SK-N-MC (cell line): ENCODE data around the gene ALG3.

ENCODE experiments used
- DNase-seq: peaks from one replicate; pipeline ENCODE4 v3.0.0-alpha.2; 2011; ENCODE audit warnings: low read depth, low spot score
- H3K27ac ChIP-seq: fragments of 200-600 bp; sonication (generic); 2 replicates; pipeline ENCODE4 v1.5.1; 2016; ENCODE audit warnings: mixed run types
- H3K36me3 ChIP-seq: fragments of 200-600 bp; sonication (generic); 2 replicates; pipeline ENCODE4 v1.6.1; 2017; ENCODE audit warnings: antibody characterized with exemption, low read length, mixed read lengths; ENCODE audit not compliant: insufficient read depth
- H3K4me3 ChIP-seq: fragments of 200-600 bp; sonication (generic); 2 replicates; pipeline ENCODE4 v1.5.1; 2016
- H3K9ac ChIP-seq: fragments of 200-600 bp; sonication (generic); 2 replicates; pipeline ENCODE4 v1.8.0; 2017; ENCODE audit warnings: mixed run types, mixed read lengths; ENCODE audit not compliant: insufficient read length
- H3K9me3 ChIP-seq: fragments of 200-600 bp; sonication (generic); 2 replicates; pipeline ENCODE4 v1.6.1; 2017; ENCODE audit warnings: low read depth, mild to moderate bottlenecking, antibody characterized with exemption, low read length, moderate library complexity, mixed read lengths
- EZH2 ChIP-seq: fragments of 200-600 bp; sonication (generic); IDR thresholded peaks from one replicate; pipeline ENCODE4 v1.6.1; 2017; ENCODE audit warnings: antibody characterized with exemption
- FOXP2 ChIP-seq: optimal IDR thresholded peaks from 2 replicates; pipeline ENCODE3; 2011; ENCODE audit warnings: mild to moderate bottlenecking, moderate library complexity; ENCODE audit not compliant: insufficient read depth; ENCODE audit errors: extremely low read length, control extremely low read depth
- POLR2AphosphoS5 ChIP-seq: IDR thresholded peaks from 2 replicates; pipeline ENCODE4 v1.6.1; 2012; ENCODE audit warnings: mild to moderate bottlenecking, low read depth, low read length, borderline replicate concordance

Gene ALG3

GRCh38 chr3:184248454-184249411, at the start of gene ALG3:
Gene ALG3 (minus strand): TSS chr3:184248962. CDS start chr3:184248940, 22 bp downstream.
- Histone ChIP-seq H3K9me3 (no peaks in the 10 kb centered on the region), H3K36me3 (peaks cover 21% of the 10 kb centered on the region), H3K9ac (peak within 1 kb of the TSS; percentile 98), H3K27ac (peak within 1 kb of the TSS; percentile 97), H3K4me3 (peak within 1 kb of the TSS; percentile 100)
- TF ChIP-seq FOXP2: no peak
- TF ChIP-seq POLR2AphosphoS5: peak; percentile 88
- peak; percentile 68 for DNase-seq

- Histone ChIP-seq H3K4me3 (no peak overlapping the region), H3K36me3 (peaks cover 18% of the 10 kb centered on the region), H3K9ac (no peak overlapping the region), H3K9me3 (no peaks in the 10 kb centered on the region), H3K27ac (no peak overlapping the region)
- no peak for DNase-seq
- TF ChIP-seq FOXP2: no peak
- TF ChIP-seq POLR2AphosphoS5: no peak
- TF ChIP-seq EZH2: no peak
Observed at GRCh38 chr3:184296616-184297015, 47.9 kb upstream of the ALG3 start.

- no peak overlapping the region for H3K4me3 ChIP-seq
- TF ChIP-seq EZH2 (no peak), POLR2AphosphoS5 (no peak), FOXP2 (no peak)
- peaks cover 10% of the 10 kb centered on the region for H3K36me3 ChIP-seq
- no peaks in the 10 kb centered on the region for H3K9me3 ChIP-seq
- H3K9ac ChIP-seq: no peak overlapping the region
- no peak for DNase-seq
- no peak overlapping the region for H3K27ac ChIP-seq
Observed at GRCh38 chr3:184295771-184296170, 47.0 kb upstream of the ALG3 start.

- Histone ChIP-seq H3K9ac (no peak overlapping the region), H3K27ac (no peak overlapping the region), H3K36me3 (no peaks in the 10 kb centered on the region), H3K4me3 (no peak overlapping the region), H3K9me3 (no peaks in the 10 kb centered on the region)
- TF ChIP-seq EZH2 (no peak), POLR2AphosphoS5 (no peak), FOXP2 (no peak)
- no peak for DNase-seq
Observed at GRCh38 chr3:184291738-184292445, 43.1 kb upstream of the ALG3 start.

GRCh38 chr3:184291044-184291737, 42.4 kb upstream of the ALG3 start:
- H3K36me3 ChIP-seq: no peaks in the 10 kb centered on the region
- TF ChIP-seq FOXP2: no peak
- no peak for TF ChIP-seq POLR2AphosphoS5
- TF ChIP-seq EZH2: no peak
- H3K4me3 ChIP-seq: no peak overlapping the region
- DNase-seq: no peak
- H3K9me3 ChIP-seq: no peaks in the 10 kb centered on the region
- no peak overlapping the region for H3K9ac ChIP-seq
- no peak overlapping the region for H3K27ac ChIP-seq

- Histone ChIP-seq H3K4me3 (no peak overlapping the region), H3K36me3 (no peaks in the 10 kb centered on the region), H3K9me3 (no peaks in the 10 kb centered on the region), H3K9ac (no peak overlapping the region), H3K27ac (no peak overlapping the region)
- TF ChIP-seq POLR2AphosphoS5 (no peak), FOXP2 (no peak), EZH2 (no peak)
- DNase-seq: no peak
Observed at GRCh38 chr3:184290331-184290730, 41.6 kb upstream of the ALG3 start.

- no peaks in the 10 kb centered on the region for H3K36me3 ChIP-seq
- H3K9me3 ChIP-seq: no peaks in the 10 kb centered on the region
- H3K9ac ChIP-seq: no peak overlapping the region
- H3K27ac ChIP-seq: no peak overlapping the region
- no peak for DNase-seq
- H3K4me3 ChIP-seq: no peak overlapping the region
- TF ChIP-seq FOXP2: no peak
Observed at GRCh38 chr3:184289426-184289938, 40.7 kb upstream of the ALG3 start.

- H3K36me3 ChIP-seq: no peaks in the 10 kb centered on the region
- no peak overlapping the region for H3K4me3 ChIP-seq
- H3K9me3 ChIP-seq: no peaks in the 10 kb centered on the region
- peak; percentile 51 for DNase-seq
- H3K27ac ChIP-seq: no peak overlapping the region
- TF ChIP-seq EZH2 (no peak), FOXP2 (no peak)
- H3K9ac ChIP-seq: no peak overlapping the region
Observed at GRCh38 chr3:184284696-184285095, 35.9 kb upstream of the ALG3 start.
